CD4-positive, alpha-beta T cell (primary cell): Measurements from ENCODE around the gene MTM1. TPM values are rescaled to one million over a fixed set of nuclear protein-coding genes. Genes with fewer than 3 reads are reported as not detected.

ENCODE experiments used
- ATAC-seq: fragments of 200-7000 bp; cut with Tn5 transposase; one replicate; pipeline ENCODE4 v1.10.0; 2022; ENCODE audit warnings: mild to moderate bottlenecking; ENCODE audit not compliant: poor library complexity
- CTCF ChIA-PET: fragments of 350-600 bp; sonication (Branson Sonifier 250); formaldehyde crosslinking; loops from one replicate; lab custom pipeline; 2021; ENCODE audit warnings: antibody characterized with exemption, inconsistent platforms; lab: Charles Lee
- POLR2A ChIA-PET: fragments of 350-600 bp; sonication (Branson Sonifier 250); formaldehyde crosslinking; loops from one replicate; lab custom pipeline; 2021; ENCODE audit warnings: antibody characterized with exemption, inconsistent platforms; lab: Charles Lee
- DNase-seq, 14 experiments: peaks; one replicate each; pipeline ENCODE4 v3.0.0-alpha.2; 2013 to 2020; ENCODE audit warnings: mixed read lengths in 2 of 14
- H3K27ac ChIP-seq, 2 donors: one replicate each; pipeline versions ENCODE4 v1.5.1 to v1.7.0; 2013; ENCODE audit warnings: low read length in 2 of 2, low read depth in 1 of 2, mild to moderate bottlenecking in 1 of 2
- H3K27me3 ChIP-seq, 2 experiments: 1 replicate in 1 of 2; 2 replicates in 1 of 2; pipeline versions ENCODE4 v1.6.1 to v1.7.0; 2013; ENCODE audit warnings: low read length in 2 of 2, control low read depth in 1 of 2, mild to moderate bottlenecking in 1 of 2, moderate library complexity in 1 of 2; ENCODE audit not compliant: insufficient read depth in 2 of 2, control insufficient read depth in 1 of 2
- H3K36me3 ChIP-seq: one replicate; pipeline ENCODE4 v1.6.1; 2013; ENCODE audit warnings: low read length, control low read depth; ENCODE audit not compliant: insufficient read depth
- H3K4me1 ChIP-seq: one replicate; pipeline ENCODE4 v1.6.1; 2013; ENCODE audit warnings: low read length, control low read depth; ENCODE audit not compliant: insufficient read depth
- H3K4me3 ChIP-seq: one replicate; pipeline ENCODE4 v1.5.1; 2013; ENCODE audit warnings: mild to moderate bottlenecking, low read length, moderate library complexity
- H3K9me3 ChIP-seq, 2 experiments: 1 replicate in 1 of 2; 2 replicates in 1 of 2; pipeline versions ENCODE4 v1.6.1 to v1.7.0; 2013; ENCODE audit warnings: low read length in 2 of 2, mild to moderate bottlenecking in 2 of 2, control low read depth in 1 of 2, moderate library complexity in 1 of 2; ENCODE audit not compliant: control insufficient read depth in 1 of 2, insufficient read depth in 1 of 2
- H3K27ac Mint-ChIP-seq: one replicate; pipeline ENCODE4 v1.8.0; 2020; ENCODE audit warnings: mixed read lengths
- H3K27me3 Mint-ChIP-seq: one replicate; pipeline ENCODE4 v1.8.0; 2021; ENCODE audit warnings: mixed read lengths
- H3K36me3 Mint-ChIP-seq: one replicate; pipeline ENCODE4 v1.8.0; 2021; ENCODE audit warnings: low read depth, mixed read lengths
- H3K4me1 Mint-ChIP-seq: one replicate; pipeline ENCODE4 v1.8.0; 2021; ENCODE audit warnings: low read depth, mixed read lengths
- H3K4me3 Mint-ChIP-seq: one replicate; pipeline ENCODE4 v1.8.0; 2020; ENCODE audit warnings: mild to moderate bottlenecking, mixed read lengths
- H3K9me3 Mint-ChIP-seq: one replicate; pipeline ENCODE4 v1.8.0; 2020; ENCODE audit warnings: mixed read lengths
- CTCF ChIP-seq: fragments of 200-600 bp; IDR thresholded peaks from one replicate; pipeline ENCODE4 v1.8.0; 2022; ENCODE audit warnings: antibody characterized with exemption, mild to moderate bottlenecking
- intact Hi-C, 2 experiments: fragments of 100-400 bp; cut with DNase I in 1 of 2; cut with micrococcal nuclease in 1 of 2; formaldehyde crosslinking; loops; one replicate each; pipeline versions ENCODE4 v1.15.1 to v1.9.0; 2023 to 2025; cut with DNase I, micrococcal nuclease
- polyA plus RNA-seq, 2 donors: library from polyadenylated mRNA; unstranded; fragments of 120-200 nt; gene quantifications; one replicate each; pipeline ENCODE4 v1.2.1, GENCODE V29; 2013
- total RNA-seq, 174 experiments: library from RNA in 2 of 174; stranded (reverse) in 2 of 174; gene quantifications; one replicate each; pipeline ENCODE4 v1.2.3 and lab custom pipeline; 2021 to 2026

MTM1 gene
- total RNA-seq (10 to 100 TPM; 20.6 to 26.9 TPM), total RNA-seq (lab: John Stamatoyannopoulos, UW) (27.7 to 63.0 (median 43.8) reads per million in 172 experiments)
- polyA plus RNA-seq (2013, experiment 1 of 2), result 17.6 TPM
- polyA plus RNA-seq (2013, experiment 2 of 2), result 21.5 TPM

GRCh38 chrX:150568320-150569154, at the start of gene MTM1:
Gene MTM1 (plus strand): TSS chrX:150568621. CDS start chrX:150592615, 23,994 bp downstream.
- peak within 1 kb of the TSS; percentile 95 for H3K27ac Mint-ChIP-seq
- peak; percentile 76 to 97 (median 89) for DNase-seq
- Histone ChIP-seq H3K27ac (peak within 1 kb of the TSS; percentile 40 to 72), H3K4me3 (peak within 1 kb of the TSS; percentile 62), H3K9me3 (no peaks in the 10 kb centered on the region), H3K36me3 (no peaks in the 10 kb centered on the region), H3K4me1 (peaks cover 26% of the 10 kb centered on the region), H3K27me3 (no peaks in the 10 kb centered on the region)
- TF ChIP-seq CTCF, result no peak
- ATAC-seq, result peak; percentile 88
- H3K27me3 Mint-ChIP-seq, result no peaks in the 10 kb centered on the region
- ChIA-PET POLR2A (interaction anchor here (0.7 to 6.0 kb wide), 7 partner anchors 21 to 1029 kb away, joined by 3 to 68 read pairs (median 6); partner anchors contain the start of genes EOLA2 and MTMR1), CTCF (interaction anchor here (1.2 kb wide), 1 partner anchor 203 kb away, joined by 3 read pairs; no protein-coding TSS in a partner anchor)
- H3K36me3 Mint-ChIP-seq, result peaks cover 4% of the 10 kb centered on the region
- peaks cover 44% of the 10 kb centered on the region for H3K4me1 Mint-ChIP-seq
- intact Hi-C loops, result loop anchor here (2.0 to 10.0 kb wide), 4 partner anchors 22 to 1034 kb away; partner anchors contain the start of genes CD99L2 (in 1 of the 2) and MTMR1 (in 1 of the 2)
- H3K4me3 Mint-ChIP-seq, result peak within 1 kb of the TSS; percentile 98
- H3K9me3 Mint-ChIP-seq, result no peaks in the 10 kb centered on the region

- ATAC-seq (no peak), DNase-seq (no peak)
- TF ChIP-seq CTCF, result no peak
- Mint-ChIP-seq H3K27me3 (no peaks in the 10 kb centered on the region), H3K36me3 (no peaks in the 10 kb centered on the region), H3K4me3 (no peak overlapping the region), H3K9me3 (no peaks in the 10 kb centered on the region), H3K4me1 (no peaks in the 10 kb centered on the region), H3K27ac (no peak overlapping the region)
- H3K9me3 ChIP-seq, result no peaks in the 10 kb centered on the region
- H3K4me1 ChIP-seq, result no peaks in the 10 kb centered on the region
- no peaks in the 10 kb centered on the region for H3K27me3 ChIP-seq
- intact Hi-C loops, result no loop called here
- no peaks in the 10 kb centered on the region for H3K36me3 ChIP-seq
- ChIA-PET CTCF (no interaction called here), POLR2A (no interaction called here)
- no peak overlapping the region for H3K27ac ChIP-seq
- no peak overlapping the region for H3K4me3 ChIP-seq
Observed at GRCh38 chrX:150522494-150522893, 45.9 kb upstream of the MTM1 start.

GRCh38 chrX:150525061-150525919, 43.1 kb upstream of the MTM1 start:
- no peaks in the 10 kb centered on the region for H3K27me3 Mint-ChIP-seq
- intact Hi-C loops, result no loop called here
- Histone ChIP-seq H3K4me3 (no peak overlapping the region), H3K36me3 (no peaks in the 10 kb centered on the region), H3K27ac (no peak overlapping the region), H3K9me3 (no peaks in the 10 kb centered on the region), H3K4me1 (no peaks in the 10 kb centered on the region), H3K27me3 (no peaks in the 10 kb centered on the region)
- ATAC-seq (no peak), DNase-seq (no peak)
- no peaks in the 10 kb centered on the region for H3K9me3 Mint-ChIP-seq
- H3K36me3 Mint-ChIP-seq, result no peaks in the 10 kb centered on the region
- H3K4me1 Mint-ChIP-seq, result no peaks in the 10 kb centered on the region
- TF ChIP-seq CTCF, result no peak
- ChIA-PET CTCF (no interaction called here), POLR2A (no interaction called here)
- no peak overlapping the region for H3K4me3 Mint-ChIP-seq
- no peak overlapping the region for H3K27ac Mint-ChIP-seq
